SU-DHL-6 (cell line): ENCODE results near the gene YAF2.

Source experiments
- H2AFZ ChIP-seq: fragments of 200-600 bp; sonication (generic); 2 replicates; pipeline ENCODE4 v1.6.1; 2014; ENCODE audit warnings: low read depth, mild to moderate bottlenecking, moderate library complexity, mixed read lengths, antibody characterized with exemption, low read length; ENCODE audit not compliant: severe bottlenecking
- H3F3A ChIP-seq: fragments of 200-600 bp; shearing (Covaris generic); 2 replicates; pipeline ENCODE4 v1.6.0; 2016; ENCODE audit warnings: antibody characterized with exemption, mild to moderate bottlenecking; ENCODE audit not compliant: insufficient read depth
- H3K27ac ChIP-seq: fragments of 200-600 bp; sonication (generic); 2 replicates; pipeline ENCODE4 v1.5.1; 2016; ENCODE audit warnings: low read depth, mild to moderate bottlenecking, low read length, moderate library complexity, mixed read lengths
- H3K27me3 ChIP-seq: fragments of 200-600 bp; sonication (generic), shearing (Covaris generic); 2 replicates; pipeline ENCODE4 v1.6.0; 2014; ENCODE audit warnings: mild to moderate bottlenecking, low read length
- H3K36me3 ChIP-seq: fragments of 200-600 bp; sonication (generic); 2 replicates; pipeline ENCODE4 v1.6.1; 2014; ENCODE audit warnings: mild to moderate bottlenecking, low read length, mixed read lengths
- H3K4me2 ChIP-seq: fragments of 300-600, 200-600 bp; shearing (Covaris generic), sonication (generic); 2 replicates; pipeline ENCODE4 v1.6.0; 2014; ENCODE audit warnings: low read length, low read depth, mild to moderate bottlenecking; ENCODE audit not compliant: poor library complexity, severe bottlenecking
- H3K4me3 ChIP-seq: fragments of 200-600 bp; sonication (generic); 2 replicates; pipeline ENCODE4 v1.5.1; 2014; ENCODE audit warnings: antibody characterized with exemption, low read length, mild to moderate bottlenecking, mixed read lengths; ENCODE audit not compliant: insufficient read depth, poor library complexity, severe bottlenecking
- H3K79me2 ChIP-seq: fragments of 200-600 bp; sonication (generic); 2 replicates; pipeline ENCODE4 v1.6.1; 2014; ENCODE audit warnings: mild to moderate bottlenecking, low read length, moderate library complexity; ENCODE audit not compliant: insufficient read depth
- H3K9ac ChIP-seq: fragments of 200-600 bp; sonication (generic); 2 replicates; pipeline ENCODE4 v1.7.0; 2014; ENCODE audit warnings: mild to moderate bottlenecking, low read length
- H3K9me2 ChIP-seq: fragments of 200-600 bp; sonication (generic); replicated peaks from 2 replicates; pipeline ENCODE4 v1.6.1; 2014; ENCODE audit warnings: low read length; ENCODE audit not compliant: insufficient read depth
- H3K9me3 ChIP-seq: fragments of 200-600 bp; sonication (generic); 2 replicates; pipeline ENCODE4 v1.6.1; 2014; ENCODE audit warnings: low read length, mixed read lengths; ENCODE audit not compliant: insufficient read depth
- H4K20me1 ChIP-seq: fragments of 200-600 bp; sonication (generic); 2 replicates; pipeline ENCODE4 v1.6.1; 2014; ENCODE audit warnings: low read depth, mild to moderate bottlenecking, antibody characterized with exemption, low read length, moderate library complexity, mixed read lengths
- EZH2phosphoT487 ChIP-seq: fragments of 200-600 bp; sonication (generic), shearing (Covaris generic); conservative IDR thresholded peaks from 2 replicates; pipeline ENCODE4 v1.6.1; 2018; ENCODE audit warnings: mild to moderate bottlenecking, antibody characterized with exemption, low read length, moderate library complexity, mixed read lengths
- TF ChIP-seq, protein P1 (sequence below): fragments of 200-600 bp; sonication (generic); IDR thresholded peaks from one replicate; pipeline ENCODE4 v1.5.1; 2017; ENCODE audit warnings: antibody characterized with exemption, mild to moderate bottlenecking, low read length, moderate library complexity; ENCODE audit not compliant: insufficient read depth, poor library complexity, severe bottlenecking

The YAF2 gene

DNA sequence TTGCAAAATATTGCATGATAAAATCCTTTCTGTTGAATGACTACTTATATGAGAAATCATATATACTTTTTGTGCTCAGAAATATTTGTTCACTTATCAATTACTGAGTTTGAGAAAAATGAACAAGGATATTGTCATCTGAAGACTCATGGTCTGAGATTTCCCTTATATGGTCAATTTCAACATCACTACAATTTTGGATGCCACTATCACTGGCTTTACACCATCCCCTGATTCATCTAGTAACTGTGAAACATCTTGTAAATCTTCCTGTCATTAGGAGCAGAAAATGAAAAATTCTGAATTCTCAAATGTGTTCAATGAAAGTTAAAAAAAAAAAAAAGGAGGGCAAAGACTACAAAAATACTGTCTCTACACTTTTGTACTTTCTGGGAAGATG, 71.5 kb downstream of the YAF2 start:
- Histone ChIP-seq H3K4me3 (no peak overlapping the region), H2AFZ (no peak overlapping the region), H3F3A (no peaks in the 10 kb centered on the region), H4K20me1 (no peaks in the 10 kb centered on the region), H3K4me2 (no peak overlapping the region), H3K27ac (no peak overlapping the region), H3K9me2 (no peaks in the 10 kb centered on the region), H3K27me3 (no peaks in the 10 kb centered on the region), H3K79me2 (no peaks in the 10 kb centered on the region), H3K9me3 (no peaks in the 10 kb centered on the region), H3K9ac (no peak overlapping the region), H3K36me3 (no peaks in the 10 kb centered on the region; the same call in 1 of the 2 replicates)
- TF ChIP-seq EZH2phosphoT487: no peak
- TF ChIP-seq, protein P1, sequence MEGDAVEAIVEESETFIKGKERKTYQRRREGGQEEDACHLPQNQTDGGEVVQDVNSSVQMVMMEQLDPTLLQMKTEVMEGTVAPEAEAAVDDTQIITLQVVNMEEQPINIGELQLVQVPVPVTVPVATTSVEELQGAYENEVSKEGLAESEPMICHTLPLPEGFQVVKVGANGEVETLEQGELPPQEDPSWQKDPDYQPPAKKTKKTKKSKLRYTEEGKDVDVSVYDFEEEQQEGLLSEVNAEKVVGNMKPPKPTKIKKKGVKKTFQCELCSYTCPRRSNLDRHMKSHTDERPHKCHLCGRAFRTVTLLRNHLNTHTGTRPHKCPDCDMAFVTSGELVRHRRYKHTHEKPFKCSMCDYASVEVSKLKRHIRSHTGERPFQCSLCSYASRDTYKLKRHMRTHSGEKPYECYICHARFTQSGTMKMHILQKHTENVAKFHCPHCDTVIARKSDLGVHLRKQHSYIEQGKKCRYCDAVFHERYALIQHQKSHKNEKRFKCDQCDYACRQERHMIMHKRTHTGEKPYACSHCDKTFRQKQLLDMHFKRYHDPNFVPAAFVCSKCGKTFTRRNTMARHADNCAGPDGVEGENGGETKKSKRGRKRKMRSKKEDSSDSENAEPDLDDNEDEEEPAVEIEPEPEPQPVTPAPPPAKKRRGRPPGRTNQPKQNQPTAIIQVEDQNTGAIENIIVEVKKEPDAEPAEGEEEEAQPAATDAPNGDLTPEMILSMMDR: no peak

DNA sequence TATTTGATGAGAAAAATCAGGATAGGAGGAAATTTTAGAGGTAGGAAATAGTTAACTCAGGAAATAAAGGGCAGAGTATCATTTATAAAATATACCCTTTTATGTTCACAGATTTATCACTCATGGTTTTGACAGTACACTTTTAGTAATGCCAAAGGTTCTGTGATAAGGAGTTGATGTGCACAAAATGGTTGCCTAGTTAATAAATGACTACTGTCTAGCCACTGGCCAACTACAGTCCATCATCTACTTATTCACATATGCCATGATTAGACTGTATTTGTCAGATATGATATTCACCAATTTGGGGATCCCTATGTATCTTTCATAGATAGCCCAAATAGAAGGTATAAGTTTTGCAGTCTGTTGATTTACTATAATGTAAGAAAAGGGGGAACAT, 74.1 kb downstream of the YAF2 start:
- Histone ChIP-seq H3K79me2 (no peaks in the 10 kb centered on the region), H3K27ac (no peak overlapping the region), H3K9me3 (no peaks in the 10 kb centered on the region), H3K9me2 (no peaks in the 10 kb centered on the region), H3K36me3 (peaks cover 16% of the 10 kb centered on the region; the same call in 1 of the 2 replicates), H3K4me3 (no peak overlapping the region), H2AFZ (no peak overlapping the region), H3F3A (no peaks in the 10 kb centered on the region), H4K20me1 (no peaks in the 10 kb centered on the region), H3K27me3 (no peaks in the 10 kb centered on the region), H3K9ac (no peak overlapping the region), H3K4me2 (no peak overlapping the region)
- TF ChIP-seq, protein P1: no peak
- no peak for TF ChIP-seq EZH2phosphoT487

DNA sequence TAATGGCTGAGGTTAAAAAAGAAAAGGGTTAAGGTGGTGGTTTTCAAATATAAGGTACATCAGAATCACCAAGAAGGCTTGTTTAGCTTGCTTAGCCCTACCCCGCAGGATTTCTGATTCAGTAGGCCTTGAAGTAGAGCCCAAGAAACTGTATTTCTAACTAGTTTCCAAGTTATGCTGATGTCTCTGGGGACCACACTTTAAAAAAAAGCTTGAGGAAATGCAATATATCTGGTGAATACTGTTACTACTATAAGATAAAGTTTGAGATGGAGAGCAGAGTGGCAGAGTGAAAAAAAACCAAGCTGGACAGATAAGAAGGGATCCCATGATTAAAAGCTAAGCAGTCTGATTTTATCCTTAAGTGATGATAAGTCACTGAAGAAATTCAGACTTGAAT, 75.1 kb downstream of the YAF2 start:
- Histone ChIP-seq H3K4me2 (no peak overlapping the region), H4K20me1 (no peaks in the 10 kb centered on the region), H3K27ac (no peak overlapping the region), H3F3A (no peaks in the 10 kb centered on the region), H2AFZ (no peak overlapping the region), H3K9me2 (no peaks in the 10 kb centered on the region), H3K9ac (no peak overlapping the region), H3K27me3 (no peaks in the 10 kb centered on the region), H3K4me3 (no peak overlapping the region), H3K36me3 (peaks cover 22% of the 10 kb centered on the region; the same call in 1 of the 2 replicates), H3K9me3 (no peaks in the 10 kb centered on the region), H3K79me2 (no peaks in the 10 kb centered on the region)
- TF ChIP-seq EZH2phosphoT487: no peak
- TF ChIP-seq, protein P1: no peak
